Endothelial cell (in vitro differentiated cells): Measurements from ENCODE around the gene LTBP4. TPM values are rescaled to one million over a fixed set of nuclear protein-coding genes. Genes with fewer than 3 reads are reported as not detected.

ENCODE experiments used
- DNase-seq: peaks from one replicate; pipeline ENCODE4 v3.0.0; 2021; ENCODE audit warnings: low spot score
- H3K27ac Mint-ChIP-seq: one replicate; pipeline ENCODE4 v1.8.0; 2021; ENCODE audit warnings: mixed read lengths, inconsistent platforms; ENCODE audit not compliant: unreplicated experiment
- H3K27me3 Mint-ChIP-seq: one replicate; pipeline ENCODE4 v1.8.0; 2021; ENCODE audit warnings: mild to moderate bottlenecking, moderate library complexity, mixed read lengths, inconsistent platforms; ENCODE audit not compliant: unreplicated experiment
- H3K36me3 Mint-ChIP-seq: one replicate; pipeline ENCODE4 v1.8.0; 2021; ENCODE audit warnings: mild to moderate bottlenecking, low read depth, mixed read lengths, inconsistent platforms; ENCODE audit not compliant: unreplicated experiment
- H3K4me1 Mint-ChIP-seq: one replicate; pipeline ENCODE4 v1.8.0; 2021; ENCODE audit warnings: mild to moderate bottlenecking, mixed read lengths, inconsistent platforms; ENCODE audit not compliant: unreplicated experiment
- H3K4me3 Mint-ChIP-seq: one replicate; pipeline ENCODE4 v1.8.0; 2021; ENCODE audit warnings: mild to moderate bottlenecking, mixed read lengths, inconsistent platforms; ENCODE audit not compliant: unreplicated experiment
- H3K9me3 Mint-ChIP-seq: one replicate; pipeline ENCODE4 v1.8.0; 2021; ENCODE audit warnings: mixed read lengths, inconsistent platforms; ENCODE audit not compliant: unreplicated experiment
- total RNA-seq: library from RNA; stranded (reverse); fragmentation: NEBNext Ultra II Directional; extraction: Animal tissue kit (Norgen Biotek cat#: 25700); gene quantifications from one replicate; pipeline ENCODE4 v1.2.1, GENCODE V29; 2021; ENCODE audit not compliant: unreplicated experiment
- TF ChIP-seq, protein P1 (sequence below): fragments of 200-600 bp; sonication (generic); IDR thresholded peaks from one replicate; pipeline ENCODE4 v1.5.0; 2021; ENCODE audit warnings: antibody characterized with exemption; ENCODE audit not compliant: unreplicated experiment

LTBP4 gene
- total RNA-seq, 1 donor from 2014 or later, result 175 TPM

DNA sequence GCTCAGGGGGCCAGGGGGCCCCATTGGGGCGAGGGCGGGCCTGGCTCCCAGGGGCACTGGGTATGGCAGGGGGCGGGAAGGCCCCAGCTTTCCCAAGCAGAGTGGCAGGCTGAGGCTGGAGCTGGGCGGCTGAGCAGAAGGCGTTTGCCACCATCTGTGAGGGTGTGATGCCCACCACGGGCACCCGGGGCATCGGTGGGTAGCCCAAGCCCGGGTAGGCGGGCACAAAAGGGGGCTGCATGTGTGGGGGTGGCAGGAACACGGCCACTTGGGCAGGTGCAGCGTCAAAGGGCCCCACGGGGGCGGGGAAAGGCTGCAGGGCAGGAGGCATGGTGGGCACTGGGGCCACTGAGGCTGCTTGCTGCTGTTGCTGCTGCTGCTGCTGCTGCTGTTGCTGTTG lies 66.4 kb downstream of the LTBP4 start:
- Mint-ChIP-seq H3K9me3 (no peaks in the 10 kb centered on the region), H3K4me1 (no peaks in the 10 kb centered on the region), H3K27me3 (peaks cover 6% of the 10 kb centered on the region), H3K27ac (no peak overlapping the region), H3K36me3 (peaks cover 22% of the 10 kb centered on the region), H3K4me3 (no peak overlapping the region)
- TF ChIP-seq, protein P1, sequence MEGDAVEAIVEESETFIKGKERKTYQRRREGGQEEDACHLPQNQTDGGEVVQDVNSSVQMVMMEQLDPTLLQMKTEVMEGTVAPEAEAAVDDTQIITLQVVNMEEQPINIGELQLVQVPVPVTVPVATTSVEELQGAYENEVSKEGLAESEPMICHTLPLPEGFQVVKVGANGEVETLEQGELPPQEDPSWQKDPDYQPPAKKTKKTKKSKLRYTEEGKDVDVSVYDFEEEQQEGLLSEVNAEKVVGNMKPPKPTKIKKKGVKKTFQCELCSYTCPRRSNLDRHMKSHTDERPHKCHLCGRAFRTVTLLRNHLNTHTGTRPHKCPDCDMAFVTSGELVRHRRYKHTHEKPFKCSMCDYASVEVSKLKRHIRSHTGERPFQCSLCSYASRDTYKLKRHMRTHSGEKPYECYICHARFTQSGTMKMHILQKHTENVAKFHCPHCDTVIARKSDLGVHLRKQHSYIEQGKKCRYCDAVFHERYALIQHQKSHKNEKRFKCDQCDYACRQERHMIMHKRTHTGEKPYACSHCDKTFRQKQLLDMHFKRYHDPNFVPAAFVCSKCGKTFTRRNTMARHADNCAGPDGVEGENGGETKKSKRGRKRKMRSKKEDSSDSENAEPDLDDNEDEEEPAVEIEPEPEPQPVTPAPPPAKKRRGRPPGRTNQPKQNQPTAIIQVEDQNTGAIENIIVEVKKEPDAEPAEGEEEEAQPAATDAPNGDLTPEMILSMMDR, result no peak
- DNase-seq, result no peak

DNA sequence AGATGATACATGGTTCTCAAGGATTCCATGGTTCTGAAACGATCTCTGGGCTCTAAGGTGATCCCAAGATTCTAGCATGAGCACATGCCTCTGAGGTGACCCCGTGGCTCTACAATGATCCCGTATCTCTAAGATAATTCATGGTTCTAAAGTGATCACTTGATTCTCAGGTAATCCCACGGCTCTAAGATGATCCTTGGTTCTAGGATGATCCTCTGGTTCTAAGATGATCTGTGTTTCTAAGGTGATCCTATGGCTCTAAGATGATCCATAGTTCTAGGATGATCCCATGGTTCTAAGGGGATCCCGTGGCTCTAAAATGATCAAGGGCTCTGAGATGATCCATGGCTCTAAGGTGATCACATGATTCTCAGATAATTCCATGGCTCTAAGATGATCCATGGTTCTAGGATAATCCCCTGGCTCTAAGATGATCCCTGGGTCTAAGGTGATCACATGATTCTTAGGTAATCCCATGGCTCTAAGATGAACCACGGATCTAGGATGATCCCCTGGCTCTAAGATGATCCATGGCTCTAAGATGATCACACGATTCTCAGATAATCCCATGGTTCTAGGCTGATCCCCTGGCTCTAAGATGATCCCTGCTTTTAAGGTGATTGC lies 67.9 kb downstream of the LTBP4 start:
- no peak for DNase-seq
- Mint-ChIP-seq H3K27ac (no peak overlapping the region), H3K4me1 (no peaks in the 10 kb centered on the region), H3K4me3 (no peak overlapping the region), H3K36me3 (peaks cover 22% of the 10 kb centered on the region), H3K27me3 (peaks cover 6% of the 10 kb centered on the region), H3K9me3 (no peaks in the 10 kb centered on the region)
- TF ChIP-seq, protein P1, result no peak

DNA sequence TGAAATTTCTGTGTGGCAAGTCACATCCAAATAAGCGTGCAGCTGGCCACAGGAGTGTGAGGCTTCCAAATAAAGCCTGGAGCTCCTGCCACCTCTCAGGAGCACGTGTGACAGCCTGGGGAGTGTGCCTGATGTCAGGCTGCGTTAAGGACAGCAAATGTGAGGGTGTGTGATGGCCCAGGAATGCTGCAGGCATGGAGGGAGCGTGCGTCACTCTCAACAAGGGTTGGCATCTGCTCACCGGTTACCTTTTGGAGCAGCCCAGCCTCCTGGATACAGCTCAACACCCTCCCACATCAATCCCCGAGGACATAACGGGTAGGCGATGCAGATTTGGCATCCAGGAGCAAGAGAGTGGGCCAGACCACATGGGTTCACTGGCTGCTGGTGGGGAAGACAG lies 70.2 kb downstream of the LTBP4 start:
- no peaks in the 10 kb centered on the region for H3K4me1 Mint-ChIP-seq
- DNase-seq, result no peak
- peaks cover 22% of the 10 kb centered on the region for H3K36me3 Mint-ChIP-seq

DNA sequence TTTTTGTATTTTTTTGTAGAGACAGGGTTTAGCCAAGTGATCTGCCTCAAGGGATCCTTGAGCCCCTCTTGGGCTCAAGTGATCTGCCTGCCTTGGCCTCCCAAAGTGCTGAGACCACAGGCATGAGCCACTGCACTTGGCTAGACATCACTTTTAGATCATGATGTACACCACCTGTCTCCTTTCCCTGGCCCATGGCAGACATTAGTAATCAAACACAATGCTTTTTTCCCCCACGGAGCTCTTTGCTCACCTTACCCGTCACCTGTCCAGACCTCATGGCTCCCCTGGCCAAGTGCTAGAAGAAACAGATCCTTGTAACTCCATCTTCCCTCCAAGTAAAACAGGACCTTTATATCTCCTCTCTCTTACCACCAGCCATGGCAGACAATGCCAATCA lies 70.9 kb downstream of the LTBP4 start:
- Mint-ChIP-seq H3K27ac (no peak overlapping the region), H3K27me3 (no peaks in the 10 kb centered on the region), H3K4me3 (no peak overlapping the region), H3K36me3 (peaks cover 22% of the 10 kb centered on the region), H3K4me1 (no peaks in the 10 kb centered on the region), H3K9me3 (no peaks in the 10 kb centered on the region)
- TF ChIP-seq, protein P1, result no peak
- DNase-seq, result no peak

More for the DNA sequence above, 70.2 kb downstream of the LTBP4 start:
- H3K4me3 Mint-ChIP-seq, result peak overlapping the region; percentile 38
- no peaks in the 10 kb centered on the region for H3K9me3 Mint-ChIP-seq
- TF ChIP-seq, protein P1, result no peak
- H3K27me3 Mint-ChIP-seq, result peaks cover 3% of the 10 kb centered on the region
- no peak overlapping the region for H3K27ac Mint-ChIP-seq

DNA sequence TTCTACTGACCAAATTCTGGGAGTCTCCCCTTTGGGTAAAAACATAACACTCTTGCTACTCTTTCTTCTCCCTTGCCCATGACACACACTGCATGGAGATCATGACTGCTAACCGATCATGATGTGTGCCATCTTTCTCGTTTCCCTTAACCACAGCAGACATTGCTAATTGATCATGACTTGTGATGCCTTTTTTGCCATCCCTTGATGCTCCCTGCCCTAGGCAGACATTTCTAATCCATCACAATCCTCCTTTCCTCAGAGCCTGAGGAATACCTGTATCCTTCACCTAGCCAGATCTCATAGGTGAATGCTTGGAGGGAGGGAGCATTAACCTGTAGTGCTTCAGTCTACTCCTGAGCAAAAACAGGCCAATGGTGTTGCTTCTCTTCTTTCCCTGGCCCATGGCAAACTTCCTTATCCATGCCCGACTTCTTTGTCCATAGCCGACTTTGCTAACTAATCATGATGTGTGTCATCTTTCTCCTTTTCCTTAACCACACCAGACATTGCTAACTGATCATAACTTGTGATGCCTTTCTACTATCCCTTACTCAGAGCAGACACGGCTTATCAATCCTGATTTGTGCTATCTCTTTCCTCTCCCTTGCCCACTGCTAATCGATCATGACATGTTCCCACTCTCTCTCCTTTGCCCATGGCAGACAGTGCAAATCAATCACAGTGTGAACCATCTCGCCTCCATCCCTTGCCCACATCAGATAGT lies 71.6 kb downstream of the LTBP4 start:
- no peak overlapping the region for H3K27ac Mint-ChIP-seq
- H3K4me1 Mint-ChIP-seq, result no peaks in the 10 kb centered on the region
- no peaks in the 10 kb centered on the region for H3K27me3 Mint-ChIP-seq
- peaks cover 22% of the 10 kb centered on the region for H3K36me3 Mint-ChIP-seq
- no peak for DNase-seq
- H3K9me3 Mint-ChIP-seq, result no peaks in the 10 kb centered on the region
- no peak overlapping the region for H3K4me3 Mint-ChIP-seq
- TF ChIP-seq, protein P1, result no peak
